DOHH2 (cell line): Measurements from ENCODE around the gene SCNN1B.
"Not testable (repeated sequence)": the region's sequence is repeated elsewhere in the genome, so short reads cannot be mapped to it uniquely, and the experiment has no call there.

ENCODE experiments used
- H3F3A ChIP-seq: fragments of 200-600 bp; sonication (generic), shearing (Covaris generic); 2 replicates; pipeline ENCODE4 v1.6.0; 2016; ENCODE audit warnings: antibody characterized with exemption, mild to moderate bottlenecking; ENCODE audit not compliant: control insufficient read depth, insufficient read depth
- H3K27ac ChIP-seq: fragments of 200-600 bp; sonication (generic); 2 replicates; pipeline ENCODE4 v1.5.1; 2014; ENCODE audit warnings: low read depth, mild to moderate bottlenecking, low read length, moderate library complexity
- H3K27me3 ChIP-seq: fragments of 200-600 bp; sonication (generic); 2 replicates; pipeline ENCODE4 v1.6.1; 2014; ENCODE audit warnings: mild to moderate bottlenecking, low read length, mixed read lengths; ENCODE audit not compliant: control insufficient read depth
- H3K36me3 ChIP-seq: fragments of 200-600 bp; sonication (generic); 2 replicates; pipeline ENCODE4 v1.6.1; 2014; ENCODE audit warnings: mild to moderate bottlenecking, low read length, moderate library complexity, mixed read lengths; ENCODE audit not compliant: control insufficient read depth
- H3K4me1 ChIP-seq: fragments of 200-600 bp; sonication (generic); 2 replicates; pipeline ENCODE4 v1.6.1; 2014; ENCODE audit warnings: mild to moderate bottlenecking, low read length, mixed read lengths; ENCODE audit not compliant: control insufficient read depth
- H3K4me2 ChIP-seq: fragments of 200-600 bp; sonication (generic); 2 replicates; pipeline ENCODE4 v1.6.0; 2014; ENCODE audit warnings: mild to moderate bottlenecking, low read length, moderate library complexity
- H3K4me3 ChIP-seq: fragments of 200-600 bp; sonication (generic); 2 replicates; pipeline ENCODE4 v1.5.1; 2014; ENCODE audit warnings: mild to moderate bottlenecking, low read length, mixed read lengths
- H3K79me2 ChIP-seq: fragments of 200-600 bp; sonication (generic); 2 replicates; pipeline ENCODE4 v1.6.1; 2014; ENCODE audit warnings: mild to moderate bottlenecking, low read length, mixed read lengths; ENCODE audit not compliant: control insufficient read depth
- H3K9me2 ChIP-seq: fragments of 200-600 bp; sonication (generic); replicated peaks from 2 replicates; pipeline ENCODE4 v1.6.1; 2014; ENCODE audit warnings: mild to moderate bottlenecking, low read length, mixed read lengths; ENCODE audit not compliant: control insufficient read depth
- H3K9me3 ChIP-seq: fragments of 200-600 bp; sonication (generic); 2 replicates; pipeline ENCODE4 v1.6.1; 2014; ENCODE audit warnings: antibody characterized with exemption, low read length, mixed read lengths; ENCODE audit not compliant: control insufficient read depth, insufficient read depth
- H4K20me1 ChIP-seq: fragments of 200-600 bp; sonication (generic); 2 replicates; pipeline ENCODE4 v1.6.0; 2014; ENCODE audit warnings: low read depth, mild to moderate bottlenecking, antibody characterized with exemption, low read length, moderate library complexity; ENCODE audit not compliant: control insufficient read depth, insufficient read depth
- CTCF ChIP-seq: fragments of 200-600 bp; sonication (generic); IDR thresholded peaks from one replicate; pipeline ENCODE4 v1.5.1; 2014; ENCODE audit warnings: antibody characterized with exemption, mild to moderate bottlenecking, low read depth, low read length; ENCODE audit not compliant: poor library complexity, severe bottlenecking
- EZH2phosphoT487 ChIP-seq: fragments of 200-600 bp; sonication (generic); IDR thresholded peaks from 2 replicates; pipeline ENCODE4 v1.6.1; 2017; ENCODE audit warnings: borderline replicate concordance, mild to moderate bottlenecking, antibody characterized with exemption, low read length, moderate library complexity, mixed read lengths

SCNN1B gene

GRCh38 chr16:23365602-23366240, 63.6 kb downstream of the SCNN1B start:
- Histone ChIP-seq H3K4me3 (no peak overlapping the region), H3K9me3 (no peaks in the 10 kb centered on the region), H4K20me1 (no peaks in the 10 kb centered on the region), H3K4me2 (peak overlapping the region; percentile 41), H3K79me2 (no peaks in the 10 kb centered on the region), H3K27ac (peak overlapping the region; percentile 9; the same call in 1 of the 2 replicates), H3K36me3 (no peaks in the 10 kb centered on the region), H3K27me3 (no peaks in the 10 kb centered on the region), H3K4me1 (peaks cover 13% of the 10 kb centered on the region), H3F3A (no peaks in the 10 kb centered on the region), H3K9me2 (no peaks in the 10 kb centered on the region)
- TF ChIP-seq EZH2phosphoT487 = no peak
- TF ChIP-seq CTCF = no peak

- not testable (repeated sequence) for H3K4me2 ChIP-seq, H3K4me3 ChIP-seq, H3K9me3 ChIP-seq, H3K79me2 ChIP-seq, H3K9me2 ChIP-seq, H3K27me3 ChIP-seq, H3F3A ChIP-seq, H4K20me1 ChIP-seq, H3K27ac ChIP-seq, H3K36me3 ChIP-seq
- H3K4me1 ChIP-seq = peaks cover 13% of the 10 kb centered on the region
Measured at GRCh38 chr16:23366341-23366740, 64.2 kb downstream of the SCNN1B start.

- Histone ChIP-seq H4K20me1 (no peaks in the 10 kb centered on the region), H3K36me3 (no peaks in the 10 kb centered on the region), H3K9me3 (no peaks in the 10 kb centered on the region), H3K27me3 (no peaks in the 10 kb centered on the region), H3K79me2 (no peaks in the 10 kb centered on the region), H3K4me2 (no peak overlapping the region), H3F3A (no peaks in the 10 kb centered on the region), H3K4me1 (peaks cover 13% of the 10 kb centered on the region), H3K4me3 (no peak overlapping the region), H3K9me2 (no peaks in the 10 kb centered on the region), H3K27ac (no peak overlapping the region)
- no peak for TF ChIP-seq CTCF
- no peak for TF ChIP-seq EZH2phosphoT487
Measured at GRCh38 chr16:23367564-23367963, 65.5 kb downstream of the SCNN1B start.

GRCh38 chr16:23367988-23368387, 65.9 kb downstream of the SCNN1B start:
- no peaks in the 10 kb centered on the region for H3K27me3 ChIP-seq
- H3K4me3 ChIP-seq = no peak overlapping the region
- no peaks in the 10 kb centered on the region for H3F3A ChIP-seq
- no peaks in the 10 kb centered on the region for H4K20me1 ChIP-seq
- no peaks in the 10 kb centered on the region for H3K9me3 ChIP-seq
- H3K27ac ChIP-seq = no peak overlapping the region
- H3K36me3 ChIP-seq = no peaks in the 10 kb centered on the region
- TF ChIP-seq CTCF (no peak), EZH2phosphoT487 (no peak)
- H3K4me1 ChIP-seq = peaks cover 13% of the 10 kb centered on the region
- H3K79me2 ChIP-seq = no peaks in the 10 kb centered on the region
- no peaks in the 10 kb centered on the region for H3K9me2 ChIP-seq
- H3K4me2 ChIP-seq = no peak overlapping the region
